KG1 (cell line): ENCODE results near the gene METTL25B.

Source experiments
- DNase-seq: peaks from one replicate; lab custom pipeline; 2025; lab: John Stamatoyannopoulos, UW

Gene METTL25B

DNA sequence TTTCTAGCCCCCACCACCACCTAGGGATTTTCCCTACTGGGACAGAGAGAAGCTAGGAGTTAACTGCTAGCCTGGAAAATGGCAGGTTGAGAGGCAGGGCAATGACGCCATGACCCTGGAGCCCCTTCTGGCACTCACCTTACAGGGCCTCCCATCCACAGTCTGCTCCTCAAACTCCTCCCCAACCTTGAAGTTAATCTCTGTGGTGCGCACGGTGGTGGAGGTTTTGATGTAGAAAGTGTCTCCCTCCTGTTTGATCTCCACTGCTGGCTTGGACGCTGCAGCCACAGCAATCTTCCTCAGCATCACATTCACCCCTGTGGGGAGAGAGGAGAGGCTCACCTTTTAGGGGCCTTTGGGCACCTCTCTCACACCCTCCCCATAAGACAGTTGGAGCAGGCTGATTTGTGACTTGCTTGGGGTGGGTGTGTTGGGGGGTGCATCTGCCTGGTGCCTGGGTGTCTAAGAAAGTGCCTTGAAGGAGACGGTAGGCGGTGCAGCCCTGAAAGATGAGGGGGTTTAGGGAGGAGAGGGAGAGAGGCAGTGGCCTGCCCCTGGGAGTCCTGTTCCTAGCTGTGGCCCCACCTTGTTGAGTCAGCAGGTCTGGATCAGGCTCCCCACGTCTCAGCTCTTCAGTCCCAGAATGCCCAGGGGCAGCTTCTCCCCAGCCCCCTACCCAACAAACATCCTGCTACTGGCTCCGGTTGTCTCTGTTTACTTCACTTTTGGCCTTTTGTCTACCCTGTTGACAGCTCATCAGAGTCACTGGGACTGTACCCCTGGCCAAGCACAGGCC is 27.3 kb upstream of the METTL25B start:
- DNase-seq, result no peak

DNA sequence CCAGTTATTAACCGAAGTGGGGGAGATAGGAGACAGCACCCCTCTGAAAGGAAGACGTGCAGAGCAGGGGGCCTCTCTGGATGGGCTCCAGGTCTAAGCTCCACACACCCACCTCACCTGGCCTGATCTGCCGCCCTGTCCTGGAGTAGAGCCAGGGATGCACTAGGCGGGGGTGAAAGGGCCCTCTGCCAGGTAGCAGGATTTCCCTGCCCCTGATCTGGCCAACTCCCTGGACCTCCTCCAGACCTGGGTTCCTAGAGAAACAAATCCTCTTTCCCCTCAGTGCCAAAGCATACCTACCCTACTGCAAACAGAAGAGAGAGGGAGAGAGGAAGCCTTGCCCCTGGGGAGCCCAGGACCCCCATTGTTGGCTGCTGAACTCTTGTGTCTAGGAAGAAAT is 24.9 kb upstream of the METTL25B start:
- DNase-seq, result no peak

DNA sequence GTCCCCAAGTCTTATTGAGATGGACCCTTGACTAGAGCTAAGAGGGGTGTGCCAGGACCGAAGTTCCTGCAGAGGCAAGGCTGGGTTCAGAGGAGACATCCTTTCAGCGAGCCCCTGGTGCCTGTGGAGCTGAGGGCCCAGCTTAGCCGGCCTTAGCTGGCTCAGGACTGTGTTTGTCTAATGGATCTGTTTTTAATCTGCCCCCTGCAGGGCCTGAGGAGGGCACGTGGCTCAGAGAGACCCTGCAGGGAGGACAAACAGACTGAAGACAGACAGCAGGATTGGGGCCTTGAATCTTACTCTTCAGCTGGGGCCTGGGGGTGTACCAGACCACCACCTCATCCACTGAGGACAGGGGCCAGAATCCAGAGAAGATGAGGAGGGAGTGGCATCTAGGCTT is 24.5 kb upstream of the METTL25B start:
- no peak for DNase-seq

DNA sequence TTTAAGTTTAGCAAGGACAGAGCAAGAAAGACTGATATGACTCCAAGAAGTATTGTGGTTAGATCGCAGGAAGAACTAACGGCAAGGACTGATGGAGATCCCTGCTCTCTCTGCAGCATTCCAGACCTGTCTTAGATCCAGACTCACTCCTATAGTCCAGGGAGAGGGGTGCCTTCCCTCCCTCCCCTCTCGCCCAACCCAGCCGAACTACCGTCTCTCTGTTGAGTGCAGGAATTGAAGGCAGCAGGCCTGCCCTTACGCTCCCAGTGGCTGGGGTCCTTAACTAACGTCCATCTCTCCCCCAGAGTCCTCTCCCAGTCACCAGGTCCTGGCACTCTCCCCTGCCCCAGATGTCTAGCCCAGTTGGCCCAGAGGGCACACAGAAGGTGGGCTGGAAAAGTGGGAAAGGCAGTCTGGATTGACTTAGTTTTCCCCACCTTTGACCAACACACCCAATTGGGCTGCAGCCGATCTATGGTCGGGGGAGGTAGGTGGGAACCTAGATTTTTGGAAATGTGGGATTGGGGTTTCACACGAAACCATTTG is 24.0 kb upstream of the METTL25B start:
- DNase-seq, result no peak

DNA sequence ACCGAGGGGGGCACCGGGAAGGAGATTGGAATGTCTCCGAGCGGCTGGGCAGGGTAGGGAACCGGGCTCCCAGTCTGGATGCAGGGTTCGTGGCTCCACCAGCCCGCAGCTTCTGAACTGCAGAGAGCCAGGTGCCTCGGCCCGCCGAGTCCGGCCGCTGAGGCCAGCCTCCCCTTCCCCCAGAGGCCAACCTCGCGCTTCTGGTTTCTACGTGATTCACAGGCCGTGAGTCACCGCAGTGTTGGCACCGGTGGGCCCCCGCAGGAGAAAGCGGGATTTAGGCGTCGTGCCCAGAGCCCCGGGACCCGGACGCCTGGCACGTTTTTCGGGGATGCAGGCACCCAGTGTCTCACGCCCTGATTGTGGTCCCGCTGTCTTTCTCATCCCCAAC is 23.3 kb upstream of the METTL25B start:
- no peak for DNase-seq

DNA sequence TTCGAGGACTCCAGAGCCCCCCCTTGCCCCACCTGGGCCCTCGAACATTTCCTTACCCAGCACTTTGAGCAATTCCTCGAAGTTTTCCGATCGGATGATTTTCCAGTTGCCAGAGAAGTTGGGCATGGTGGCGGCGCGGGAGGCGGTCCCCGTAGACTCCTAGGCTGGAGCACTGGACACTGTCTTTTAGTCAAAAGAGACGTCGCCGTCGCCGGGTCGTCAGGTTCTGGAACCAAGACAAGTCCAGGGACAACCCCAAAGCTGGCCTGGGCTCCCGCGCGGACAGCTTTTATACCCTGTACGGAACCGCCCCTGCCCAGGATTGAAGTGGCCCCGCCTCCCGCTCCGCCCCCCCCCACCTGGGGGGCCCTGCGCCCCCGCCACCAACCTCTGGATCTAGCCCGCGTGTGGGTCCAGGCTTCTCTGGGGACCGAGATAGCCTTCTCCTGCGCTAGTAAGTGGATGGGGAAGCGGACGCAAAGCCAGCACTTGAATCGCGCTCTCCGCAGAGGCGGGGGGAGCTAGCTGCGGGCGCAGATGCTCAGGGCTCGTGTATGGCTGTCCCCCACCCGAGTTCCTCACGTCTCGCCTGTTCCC is 22.9 kb upstream of the METTL25B start, which contains the start of gene CRABP2:
CRABP2 (minus strand) TSS at position 263 of the 597 bp plus-strand sequence; CDS start at position 126, 137 bp downstream.
- DNase-seq, result no peak

DNA sequence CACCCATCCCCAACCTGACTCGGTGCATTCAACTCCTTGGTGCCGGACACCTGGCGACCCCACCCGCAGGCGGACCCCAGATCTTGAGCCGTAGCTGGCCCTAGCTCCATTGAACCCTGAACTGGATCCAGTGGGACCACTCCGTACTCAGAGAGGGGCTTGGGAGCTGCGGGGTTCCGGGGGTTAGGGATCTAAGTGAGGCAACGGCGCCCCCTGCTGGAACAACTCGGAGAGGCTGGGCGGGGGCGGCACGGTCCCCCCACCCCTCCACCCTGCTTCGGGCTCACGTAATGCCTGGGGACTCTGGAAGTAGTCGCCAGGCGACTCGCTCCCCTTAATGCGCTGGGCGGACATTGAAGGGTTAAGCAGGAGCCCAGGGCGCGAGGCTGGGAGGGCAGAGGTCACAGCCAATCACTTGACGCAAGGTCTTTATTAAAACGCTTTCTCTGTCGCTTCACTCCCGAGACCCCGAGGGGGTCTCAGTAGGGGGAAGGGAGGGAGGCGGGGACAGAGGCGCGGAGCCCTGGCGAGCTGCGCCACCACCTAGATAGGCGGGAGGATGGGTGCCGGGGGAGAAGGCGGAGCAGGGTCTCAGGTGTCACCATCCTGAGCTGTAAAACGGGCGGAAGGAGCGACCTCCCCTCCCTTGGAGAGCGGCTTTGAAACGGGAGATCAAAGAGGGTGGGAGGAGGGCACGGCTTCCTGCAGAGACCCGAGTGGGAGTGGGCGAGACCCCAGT is 22.2 kb upstream of the METTL25B start:
- DNase-seq, result no peak

DNA sequence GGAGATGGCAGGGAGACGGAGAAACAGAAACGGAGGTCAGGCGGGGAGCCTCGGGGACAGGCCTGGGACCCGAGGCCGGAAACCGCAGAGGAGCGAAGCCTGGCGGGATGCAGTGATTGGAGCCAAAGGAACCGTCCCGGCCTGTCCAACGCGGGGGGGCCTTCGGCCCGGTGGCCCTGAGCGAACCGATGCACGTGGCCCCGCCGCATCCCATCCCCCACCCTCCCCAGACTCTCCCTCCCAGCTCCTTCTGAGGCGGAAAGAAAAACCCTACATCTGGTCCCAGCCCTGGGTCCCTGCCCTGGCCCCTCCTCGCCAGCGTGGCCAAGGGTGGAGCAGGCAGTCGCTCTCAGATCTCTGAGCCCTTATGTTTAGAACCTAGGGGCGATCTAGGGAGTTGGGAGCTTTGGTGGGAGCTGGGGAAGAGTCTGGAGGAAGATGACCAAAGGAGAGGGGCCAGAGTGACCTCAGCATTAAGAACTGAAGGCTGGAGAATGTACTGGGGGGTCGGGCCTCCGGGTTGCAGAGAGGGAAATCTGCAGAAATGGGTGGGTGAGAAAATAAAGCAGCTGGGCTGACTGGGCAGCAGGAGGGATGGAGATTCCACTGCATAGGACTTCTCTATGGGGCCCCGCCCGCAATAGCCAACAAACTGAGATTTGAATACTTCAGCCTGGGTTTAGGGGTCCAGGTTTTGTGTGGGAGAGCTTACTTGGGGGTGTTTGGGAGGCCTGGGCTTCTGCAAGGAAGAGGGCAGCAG is 21.4 kb upstream of the METTL25B start:
- no peak for DNase-seq

DNA sequence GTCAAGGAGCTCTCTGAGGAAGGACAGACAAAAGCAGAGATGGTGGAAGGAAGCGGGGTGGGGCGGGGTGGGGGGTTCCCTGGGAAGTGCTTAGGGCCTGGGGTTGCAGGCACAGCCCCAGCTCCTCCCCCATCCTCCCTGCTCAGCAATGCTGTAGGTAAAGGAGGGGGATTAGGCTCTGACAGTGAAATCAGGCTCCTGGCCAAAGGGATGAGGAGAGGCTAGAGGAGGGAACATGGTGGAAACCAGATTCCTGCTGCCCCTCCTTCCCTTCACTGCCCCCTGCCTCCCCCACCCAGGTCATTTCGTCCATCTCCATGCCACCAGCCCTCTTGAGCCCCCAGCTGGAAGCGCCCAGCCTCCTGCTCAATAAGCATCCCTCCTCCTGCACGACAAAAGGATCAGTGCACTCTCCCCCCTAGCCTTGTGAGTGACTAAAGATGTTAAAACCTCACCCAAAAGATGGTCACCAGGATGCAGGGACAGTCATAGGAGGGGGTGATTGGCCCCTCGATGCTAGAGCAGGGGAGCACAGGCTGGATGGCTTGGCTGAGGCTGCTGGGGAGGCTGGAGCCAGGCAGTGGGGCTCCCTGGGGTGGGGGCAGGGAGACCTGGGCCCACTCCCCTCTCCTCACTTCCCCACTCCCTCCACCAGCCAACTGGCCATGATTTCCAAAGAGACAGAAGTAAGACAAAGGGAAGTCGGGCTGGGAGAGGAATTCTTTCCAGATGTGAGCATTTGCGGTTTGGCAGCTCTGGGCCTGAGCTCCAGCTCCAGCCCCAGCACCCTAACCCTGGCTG is 20.7 kb upstream of the METTL25B start:
- DNase-seq, result no peak

DNA sequence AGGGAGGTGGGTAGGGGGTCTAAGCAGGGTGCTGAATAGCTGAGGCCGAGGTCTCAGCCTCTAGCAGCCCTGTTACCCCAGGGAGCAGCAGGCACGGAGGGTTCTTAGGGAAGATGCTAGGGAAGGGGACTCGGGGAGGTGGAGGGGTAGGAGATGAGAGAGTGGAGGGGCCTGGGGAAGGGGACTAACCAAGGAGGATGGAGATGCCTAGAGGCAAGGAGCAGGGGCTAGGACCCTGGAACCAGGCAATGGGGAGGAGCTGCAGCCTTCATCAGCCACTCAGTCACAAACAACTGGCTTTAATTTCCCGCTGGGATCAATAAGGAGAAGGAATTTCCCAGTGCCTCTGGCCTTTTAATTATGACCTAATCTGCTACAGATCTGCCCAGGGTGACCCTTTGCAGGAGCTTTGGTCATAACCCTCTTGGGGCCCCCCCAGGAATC is 20.0 kb upstream of the METTL25B start:
- DNase-seq, result no peak

DNA sequence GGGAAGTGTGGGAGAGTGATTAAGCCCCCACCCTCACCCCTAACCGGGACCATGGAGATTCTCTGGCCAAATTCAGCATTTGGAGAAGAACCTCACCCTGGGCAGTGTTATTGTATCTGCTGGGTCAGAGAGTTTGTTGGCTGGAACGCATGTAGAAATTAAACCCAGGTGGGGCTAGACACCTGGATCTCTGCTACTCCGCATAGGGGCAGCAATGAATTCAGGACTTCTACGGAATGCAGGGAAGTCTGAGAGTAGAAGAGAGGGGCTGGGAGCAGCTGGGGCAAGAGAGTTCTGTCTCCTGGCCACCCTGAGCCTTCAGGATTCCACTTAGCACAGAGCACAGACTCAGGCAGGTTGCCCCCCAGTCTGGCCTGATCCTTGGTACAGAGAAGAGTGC is 19.2 kb upstream of the METTL25B start:
- DNase-seq, result no peak

DNA sequence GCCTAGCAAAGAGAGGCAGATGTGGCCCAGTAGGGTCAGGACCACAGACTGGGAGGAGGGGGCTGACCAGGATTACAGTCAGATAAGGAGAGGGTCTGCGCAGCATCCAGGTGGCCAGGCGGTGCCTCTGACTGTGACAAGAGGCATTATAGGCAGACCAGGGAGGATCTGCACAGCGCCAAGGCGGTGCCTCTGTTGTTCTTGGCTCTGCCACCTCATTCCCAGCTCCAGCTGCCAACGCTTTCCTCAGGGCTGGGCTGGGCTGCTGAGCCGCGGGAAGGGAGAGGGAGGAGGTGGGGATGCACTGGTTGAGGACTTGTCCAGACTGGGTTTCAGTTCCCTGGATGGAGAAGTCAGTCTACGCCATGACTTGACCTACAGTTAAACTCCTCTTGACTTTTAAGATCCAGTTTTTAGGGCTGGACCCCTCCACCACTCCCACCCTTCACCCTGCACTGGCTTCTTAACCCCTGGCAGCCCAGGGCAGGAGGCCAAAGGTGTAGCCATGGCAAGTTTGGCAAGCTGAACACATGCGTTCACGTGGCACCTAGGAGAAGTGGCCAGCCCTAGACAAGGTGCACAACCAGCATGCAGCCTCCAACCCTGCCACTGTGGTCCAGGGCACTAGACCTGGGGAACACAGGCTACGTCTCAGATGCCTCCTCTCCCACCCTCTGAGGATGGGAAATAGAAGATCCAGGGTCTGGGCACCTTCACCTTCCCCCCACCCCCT is 18.3 kb upstream of the METTL25B start:
- DNase-seq, result no peak

DNA sequence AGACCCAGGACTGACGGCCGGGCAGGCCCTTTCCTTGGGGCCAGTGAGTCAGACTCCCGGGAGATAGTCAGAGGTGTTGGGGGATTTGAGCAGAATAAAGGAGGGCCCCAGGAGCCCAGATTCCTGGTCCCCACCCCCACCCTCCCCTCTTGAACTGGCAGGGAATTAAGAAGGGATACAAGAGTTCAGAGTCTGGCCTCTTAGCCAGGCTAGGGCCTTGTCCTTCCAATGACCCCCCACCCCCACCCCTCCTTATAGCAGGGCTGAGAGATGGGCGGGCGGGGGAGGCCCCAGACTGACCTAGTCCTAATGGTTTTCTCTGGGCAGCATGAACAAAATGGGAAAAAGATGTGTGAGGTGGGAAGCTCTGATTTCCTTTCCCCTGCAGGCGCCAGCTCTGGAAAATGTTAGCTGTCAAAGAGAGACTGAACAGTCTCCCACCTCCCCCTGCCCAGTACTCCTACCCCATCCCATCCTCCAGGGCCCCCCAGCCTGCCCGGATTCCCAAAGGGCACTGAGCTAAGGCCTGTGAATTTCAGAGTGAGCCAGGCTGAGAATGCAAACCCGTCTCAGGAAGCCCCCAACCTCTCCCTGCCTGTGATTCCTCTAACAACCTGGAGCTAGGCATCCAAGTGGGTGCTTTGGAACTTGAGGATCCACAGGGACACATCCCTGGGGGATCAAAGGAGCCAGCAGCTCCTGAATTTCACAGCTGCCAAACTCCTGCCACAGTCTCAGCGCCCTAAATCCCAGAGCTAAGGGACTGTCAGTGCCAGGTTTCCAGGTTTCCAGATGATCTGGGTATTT is 17.1 kb upstream of the METTL25B start:
- DNase-seq, result no peak

DNA sequence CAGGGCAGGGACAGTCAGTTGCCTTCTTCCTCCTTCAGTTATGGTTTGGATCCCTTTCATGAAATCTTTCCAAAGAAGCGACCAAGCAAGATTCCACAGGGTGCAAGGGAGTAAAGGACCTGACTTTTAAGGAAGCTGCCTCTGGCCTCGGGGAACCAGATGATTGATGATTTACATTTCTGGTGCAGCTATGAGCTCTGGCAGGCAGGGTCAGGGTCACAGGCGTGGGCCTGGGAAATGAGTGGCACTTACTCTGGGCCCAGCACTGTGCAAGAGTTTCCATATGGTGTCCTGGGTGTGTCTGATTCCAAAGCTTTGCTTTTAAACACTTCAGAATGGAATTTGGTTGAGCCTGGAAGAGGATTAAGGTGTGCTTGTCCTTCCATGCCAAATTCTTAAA is 15.6 kb upstream of the METTL25B start:
- no peak for DNase-seq

DNA sequence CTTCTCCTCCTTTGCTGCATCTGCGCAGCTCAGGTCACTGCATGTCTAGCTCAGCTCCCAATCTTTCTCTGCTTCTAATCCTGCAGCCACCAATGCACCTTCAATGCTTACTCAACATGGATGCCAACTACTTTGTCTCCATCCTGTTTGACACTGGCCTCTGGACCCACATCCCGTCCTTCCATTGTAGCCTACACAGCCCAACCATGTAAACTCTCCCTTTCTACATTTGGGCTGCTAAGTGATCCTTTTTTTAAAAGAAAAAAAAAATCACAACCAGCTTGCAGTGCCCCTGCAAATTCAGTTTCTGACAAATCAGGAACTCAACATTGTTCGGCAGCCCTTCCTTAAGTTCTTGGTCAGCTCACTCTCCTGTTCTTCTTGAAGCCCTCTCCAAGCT is 13.4 kb upstream of the METTL25B start:
- DNase-seq, result no peak

DNA sequence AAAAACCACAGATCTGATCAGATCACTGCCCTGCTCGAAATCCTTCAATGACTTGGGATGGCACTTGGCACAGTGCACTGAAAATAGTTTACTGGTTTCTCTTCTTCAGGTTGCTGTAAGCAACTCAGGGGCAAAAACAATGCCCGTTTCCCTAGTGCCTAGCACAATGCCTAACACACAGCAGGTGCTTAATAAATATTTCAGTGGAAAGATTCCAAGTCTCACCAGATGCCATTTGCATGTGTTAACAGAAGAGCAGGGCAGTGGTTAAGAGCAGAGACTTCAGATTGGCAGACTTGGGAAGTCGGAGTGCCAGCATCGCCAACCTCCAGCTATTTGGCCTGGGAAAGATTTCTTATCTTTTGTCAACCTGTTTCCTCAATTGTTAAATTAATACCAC is 10.9 kb upstream of the METTL25B start:
- DNase-seq, result no peak

DNA sequence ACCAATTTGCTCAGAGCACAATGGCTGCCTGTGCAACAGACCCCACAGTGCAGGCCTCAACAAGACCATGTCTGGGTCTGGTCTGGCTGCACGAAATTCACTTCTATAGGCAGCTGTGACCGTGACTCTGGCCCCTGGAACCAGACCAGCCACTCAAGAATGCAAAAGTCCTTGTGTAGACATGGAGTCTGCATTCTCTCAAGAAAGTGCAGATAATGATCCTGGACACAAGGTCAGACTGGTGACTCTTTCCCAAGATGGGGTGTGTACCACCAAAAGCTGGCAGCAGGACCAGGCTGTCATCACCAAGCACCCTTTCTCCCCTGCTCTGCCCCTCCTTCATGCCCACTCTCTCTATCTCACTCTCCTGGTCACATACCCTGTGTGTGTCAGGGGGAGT is 7.1 kb upstream of the METTL25B start:
- no peak for DNase-seq

DNA sequence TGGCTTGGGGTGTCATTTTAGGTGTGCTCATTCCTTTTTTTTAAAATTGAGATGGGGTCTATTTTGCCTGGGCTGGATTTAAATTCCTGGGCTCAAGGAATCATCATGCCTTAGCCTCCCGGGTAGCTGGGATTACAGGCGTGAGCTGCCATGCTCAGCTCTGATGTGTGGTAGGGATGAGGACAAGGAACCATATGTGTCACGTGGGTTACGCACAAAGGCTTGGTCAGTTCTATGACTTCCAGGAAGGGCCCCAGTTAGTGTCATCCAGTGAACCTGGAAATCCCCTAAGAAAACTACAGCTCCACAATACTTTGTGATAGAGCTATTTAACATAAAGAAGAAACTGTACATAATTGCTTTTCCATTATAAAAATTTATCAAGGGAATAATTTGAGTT is 6.7 kb upstream of the METTL25B start:
- no peak for DNase-seq

DNA sequence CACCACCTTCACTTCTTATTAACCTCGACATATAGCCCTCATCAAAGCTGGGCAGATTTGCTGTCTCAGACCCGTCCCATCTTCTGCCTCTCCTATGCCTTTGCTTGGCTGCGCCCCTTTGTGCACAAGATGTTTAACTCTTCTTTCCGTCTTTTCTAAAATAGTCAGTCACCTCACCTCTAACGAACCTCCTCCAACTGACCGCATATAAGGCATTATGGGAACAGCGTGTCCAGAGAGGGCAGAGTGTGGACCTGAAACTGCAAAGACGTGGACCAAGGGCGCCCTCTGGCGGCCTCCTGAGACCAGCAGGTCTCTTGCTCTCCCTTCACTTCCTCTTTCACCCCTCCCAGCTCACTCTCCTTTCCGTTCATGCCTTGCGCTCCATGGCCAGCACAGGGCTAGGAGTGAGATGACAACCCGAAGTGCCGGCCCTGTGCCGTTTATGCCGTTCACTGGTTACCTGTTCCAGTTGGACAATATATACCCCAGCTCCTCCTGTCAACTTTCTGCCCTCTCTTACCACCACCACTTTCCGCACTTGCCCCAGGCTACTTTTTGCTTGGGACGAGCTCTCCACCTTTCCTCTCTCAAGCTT is 2.5 kb upstream of the METTL25B start:
- DNase-seq, result peak; percentile 39
